DND-41 (cell line): Measurements from ENCODE around the gene COL23A1.

ENCODE experiments used
- EZH2 ChIP-seq: IDR thresholded peaks from 3 replicates; pipeline ENCODE4 v1.6.1; 2012; ENCODE audit warnings: borderline replicate concordance, low read depth, mild to moderate bottlenecking, moderate library complexity, low read length, inconsistent platforms; ENCODE audit not compliant: severe bottlenecking
- TF ChIP-seq, protein P1 (sequence below): IDR thresholded peaks from 2 replicates; pipeline ENCODE4 v1.5.1; 2012; ENCODE audit warnings: borderline replicate concordance, low read length, moderate library complexity, mild to moderate bottlenecking; ENCODE audit not compliant: poor library complexity, severe bottlenecking; ENCODE audit errors: extremely low read depth

DNA sequence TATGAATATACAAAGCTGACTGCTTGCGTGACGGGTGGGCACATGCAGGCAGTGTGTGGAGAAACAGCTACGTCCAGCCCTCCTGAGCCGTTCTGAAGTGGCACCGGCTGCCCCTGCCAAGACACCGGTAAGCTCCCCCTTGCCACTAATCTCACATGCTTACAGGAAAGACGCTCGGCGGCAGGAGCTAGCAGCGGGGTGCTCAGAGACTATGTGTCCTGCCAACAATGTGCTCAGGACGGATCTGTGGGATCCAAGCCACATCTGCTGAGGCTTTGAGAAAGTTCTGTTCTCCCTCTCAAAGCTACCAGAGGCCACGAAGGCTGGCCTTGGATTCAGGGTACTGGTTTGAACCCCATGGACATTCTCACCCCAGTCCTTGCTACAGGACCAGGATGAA, 200.4 kb downstream of the COL23A1 start:
- TF ChIP-seq, protein P1, sequence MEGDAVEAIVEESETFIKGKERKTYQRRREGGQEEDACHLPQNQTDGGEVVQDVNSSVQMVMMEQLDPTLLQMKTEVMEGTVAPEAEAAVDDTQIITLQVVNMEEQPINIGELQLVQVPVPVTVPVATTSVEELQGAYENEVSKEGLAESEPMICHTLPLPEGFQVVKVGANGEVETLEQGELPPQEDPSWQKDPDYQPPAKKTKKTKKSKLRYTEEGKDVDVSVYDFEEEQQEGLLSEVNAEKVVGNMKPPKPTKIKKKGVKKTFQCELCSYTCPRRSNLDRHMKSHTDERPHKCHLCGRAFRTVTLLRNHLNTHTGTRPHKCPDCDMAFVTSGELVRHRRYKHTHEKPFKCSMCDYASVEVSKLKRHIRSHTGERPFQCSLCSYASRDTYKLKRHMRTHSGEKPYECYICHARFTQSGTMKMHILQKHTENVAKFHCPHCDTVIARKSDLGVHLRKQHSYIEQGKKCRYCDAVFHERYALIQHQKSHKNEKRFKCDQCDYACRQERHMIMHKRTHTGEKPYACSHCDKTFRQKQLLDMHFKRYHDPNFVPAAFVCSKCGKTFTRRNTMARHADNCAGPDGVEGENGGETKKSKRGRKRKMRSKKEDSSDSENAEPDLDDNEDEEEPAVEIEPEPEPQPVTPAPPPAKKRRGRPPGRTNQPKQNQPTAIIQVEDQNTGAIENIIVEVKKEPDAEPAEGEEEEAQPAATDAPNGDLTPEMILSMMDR = no peak
- TF ChIP-seq EZH2 = no peak
